ENCODE results near the gene MAPRE2.

DNA sequence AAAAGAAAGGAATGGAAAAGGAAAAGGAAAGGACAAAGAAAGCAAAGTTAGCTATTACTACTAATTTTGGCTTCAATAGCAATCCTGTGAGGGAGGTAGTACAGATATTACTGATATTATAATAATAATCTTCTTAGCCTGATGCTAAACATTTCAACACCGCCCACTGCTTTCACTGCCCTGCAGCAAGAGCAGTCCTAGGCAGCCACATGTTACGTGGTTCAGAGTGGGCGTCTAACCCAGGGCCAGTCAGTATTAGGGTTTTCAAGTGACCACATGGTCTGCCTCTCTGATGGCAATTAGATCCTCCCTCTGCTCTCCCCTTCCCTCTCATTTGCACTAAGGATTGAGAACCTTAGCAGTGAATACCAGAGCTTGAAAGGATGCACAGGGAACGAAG lies 116.0 kb downstream of the MAPRE2 start:
- TF ChIP-seq, protein P1, sequence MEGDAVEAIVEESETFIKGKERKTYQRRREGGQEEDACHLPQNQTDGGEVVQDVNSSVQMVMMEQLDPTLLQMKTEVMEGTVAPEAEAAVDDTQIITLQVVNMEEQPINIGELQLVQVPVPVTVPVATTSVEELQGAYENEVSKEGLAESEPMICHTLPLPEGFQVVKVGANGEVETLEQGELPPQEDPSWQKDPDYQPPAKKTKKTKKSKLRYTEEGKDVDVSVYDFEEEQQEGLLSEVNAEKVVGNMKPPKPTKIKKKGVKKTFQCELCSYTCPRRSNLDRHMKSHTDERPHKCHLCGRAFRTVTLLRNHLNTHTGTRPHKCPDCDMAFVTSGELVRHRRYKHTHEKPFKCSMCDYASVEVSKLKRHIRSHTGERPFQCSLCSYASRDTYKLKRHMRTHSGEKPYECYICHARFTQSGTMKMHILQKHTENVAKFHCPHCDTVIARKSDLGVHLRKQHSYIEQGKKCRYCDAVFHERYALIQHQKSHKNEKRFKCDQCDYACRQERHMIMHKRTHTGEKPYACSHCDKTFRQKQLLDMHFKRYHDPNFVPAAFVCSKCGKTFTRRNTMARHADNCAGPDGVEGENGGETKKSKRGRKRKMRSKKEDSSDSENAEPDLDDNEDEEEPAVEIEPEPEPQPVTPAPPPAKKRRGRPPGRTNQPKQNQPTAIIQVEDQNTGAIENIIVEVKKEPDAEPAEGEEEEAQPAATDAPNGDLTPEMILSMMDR (IDR thresholded peaks at IDR 0.05; ENCODE audit: low read depth, low read length, poor library complexity, severe bottlenecking) = no peak
- no peak for TF ChIP-seq EZH2phosphoT487 (IDR thresholded peaks at IDR 0.05; ENCODE audit: borderline replicate concordance, low read length)
